Measurements from ENCODE around the gene ZNF787.

Gene ZNF787

DNA sequence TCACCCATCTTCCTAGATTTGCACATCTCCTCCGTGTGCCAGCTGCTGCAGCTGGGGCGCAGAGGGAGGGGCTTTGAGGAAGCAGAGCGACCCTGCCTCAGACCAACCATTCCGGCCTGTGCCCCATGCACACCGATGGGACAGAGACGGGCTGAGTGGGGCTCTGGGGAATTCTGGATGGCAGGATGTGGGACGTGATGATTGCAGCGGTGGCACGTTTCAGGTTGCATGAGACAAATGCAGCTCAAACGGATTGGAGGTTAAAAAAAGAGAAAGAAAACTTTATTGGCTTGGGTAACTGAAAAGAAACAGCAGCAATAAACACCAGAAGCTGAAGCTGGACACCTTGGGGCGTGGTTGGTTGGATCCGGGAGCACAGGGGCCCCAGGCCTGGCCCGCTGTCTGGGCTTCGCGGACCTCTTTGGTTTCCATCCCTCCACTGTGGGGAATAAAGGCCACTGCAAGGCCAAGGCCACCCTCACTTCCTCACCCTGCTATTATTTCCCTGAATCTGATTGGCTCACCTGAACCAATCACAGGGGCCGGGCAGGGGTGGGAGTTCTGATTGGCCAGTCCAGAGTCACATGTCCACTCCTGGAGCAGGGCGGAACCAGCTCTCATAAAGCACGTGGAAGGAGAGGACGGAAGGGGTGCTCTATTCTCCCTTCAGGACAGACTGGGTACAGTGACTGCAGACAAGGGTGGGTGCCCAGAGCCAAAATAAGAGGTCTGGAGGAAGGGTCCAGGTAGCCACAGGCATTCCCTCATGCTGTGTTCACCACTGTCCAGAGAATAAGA lies 6.1 kb upstream of the ZNF787 start:
- H3K27ac ChIP-seq = no peak overlapping the region
- no peak for TF ChIP-seq ZFX (IDR thresholded peaks at IDR 0.05)
- TF ChIP-seq, protein P1, sequence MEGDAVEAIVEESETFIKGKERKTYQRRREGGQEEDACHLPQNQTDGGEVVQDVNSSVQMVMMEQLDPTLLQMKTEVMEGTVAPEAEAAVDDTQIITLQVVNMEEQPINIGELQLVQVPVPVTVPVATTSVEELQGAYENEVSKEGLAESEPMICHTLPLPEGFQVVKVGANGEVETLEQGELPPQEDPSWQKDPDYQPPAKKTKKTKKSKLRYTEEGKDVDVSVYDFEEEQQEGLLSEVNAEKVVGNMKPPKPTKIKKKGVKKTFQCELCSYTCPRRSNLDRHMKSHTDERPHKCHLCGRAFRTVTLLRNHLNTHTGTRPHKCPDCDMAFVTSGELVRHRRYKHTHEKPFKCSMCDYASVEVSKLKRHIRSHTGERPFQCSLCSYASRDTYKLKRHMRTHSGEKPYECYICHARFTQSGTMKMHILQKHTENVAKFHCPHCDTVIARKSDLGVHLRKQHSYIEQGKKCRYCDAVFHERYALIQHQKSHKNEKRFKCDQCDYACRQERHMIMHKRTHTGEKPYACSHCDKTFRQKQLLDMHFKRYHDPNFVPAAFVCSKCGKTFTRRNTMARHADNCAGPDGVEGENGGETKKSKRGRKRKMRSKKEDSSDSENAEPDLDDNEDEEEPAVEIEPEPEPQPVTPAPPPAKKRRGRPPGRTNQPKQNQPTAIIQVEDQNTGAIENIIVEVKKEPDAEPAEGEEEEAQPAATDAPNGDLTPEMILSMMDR (conservative IDR thresholded peaks at IDR 0.05) = no peak

- no peak overlapping the region for H3K27ac ChIP-seq
- TF ChIP-seq, protein P1 (conservative IDR thresholded peaks at IDR 0.05) = no peak
- TF ChIP-seq ZFX (IDR thresholded peaks at IDR 0.05) = no peak
These were observed 4.9 kb upstream of the ZNF787 start for GRCh38 chr19:56125806-56126590.

DNA sequence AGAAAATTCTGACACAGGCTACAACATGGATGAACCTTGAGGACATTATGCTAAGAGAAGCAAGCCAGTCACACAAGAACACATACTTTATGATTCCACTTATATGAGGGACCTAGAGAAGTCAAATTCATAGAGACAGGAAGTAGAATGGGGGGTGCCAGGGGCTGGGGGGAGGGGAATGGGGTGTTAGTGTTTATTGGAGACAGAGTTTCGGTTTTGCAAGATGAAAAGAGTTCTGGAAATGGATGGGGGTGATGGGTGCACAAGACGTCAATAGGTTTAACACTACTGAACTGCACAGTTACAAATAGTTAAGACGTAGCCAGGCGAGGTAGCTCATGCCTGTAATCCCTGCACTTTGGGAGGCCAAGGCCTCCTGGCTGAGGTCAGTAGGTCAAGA lies 3.5 kb upstream of the ZNF787 start:
- no peak overlapping the region for H3K27ac ChIP-seq

DNA sequence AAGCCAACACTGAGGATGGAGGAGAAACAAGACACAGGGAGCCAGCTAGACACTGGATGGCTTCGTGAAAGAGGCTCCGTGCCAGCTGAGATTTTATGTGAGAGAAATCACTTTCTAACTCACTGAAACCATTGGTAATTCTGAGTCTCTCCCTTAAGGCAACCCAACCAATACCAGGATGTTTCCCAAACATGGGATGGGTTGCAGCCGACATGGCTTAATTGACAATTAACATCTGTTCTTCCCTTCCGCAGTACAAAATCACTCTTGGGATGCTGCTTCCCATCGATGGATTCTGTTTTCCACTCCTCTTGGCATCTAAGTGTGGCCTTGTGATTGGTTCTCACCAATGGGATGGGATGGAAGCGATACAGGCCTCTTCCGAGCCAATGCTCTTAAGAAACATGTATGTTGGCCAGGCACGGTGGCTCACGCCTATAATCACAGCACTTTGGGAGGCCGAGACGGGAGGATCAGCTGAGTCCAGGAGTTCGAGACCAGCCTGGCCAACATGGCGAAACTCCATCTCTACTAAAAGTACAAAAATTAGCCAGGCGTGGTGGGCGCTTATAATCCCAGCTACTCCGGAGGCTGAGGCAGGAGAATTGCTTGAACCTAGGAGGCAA lies 2.3 kb upstream of the ZNF787 start:
- no peak for TF ChIP-seq ZFX (IDR thresholded peaks at IDR 0.05)
- TF ChIP-seq, protein P1 (conservative IDR thresholded peaks at IDR 0.05) = no peak
- no peak overlapping the region for H3K27ac ChIP-seq

More for the DNA sequence above, 3.5 kb upstream of the ZNF787 start:
- no peak for TF ChIP-seq ZFX (IDR thresholded peaks at IDR 0.05)
- TF ChIP-seq, protein P1 (conservative IDR thresholded peaks at IDR 0.05) = no peak

- H3K27ac ChIP-seq = peak overlapping the region; percentile 96
- TF ChIP-seq, protein P1 (conservative IDR thresholded peaks at IDR 0.05) = no peak
- peak; percentile 84; the same call in 1 of the 2 replicates for TF ChIP-seq ZFX (IDR thresholded peaks at IDR 0.05)
These were observed 520 bp downstream of the ZNF787 start for GRCh38 chr19:56120371-56121179.

DNA sequence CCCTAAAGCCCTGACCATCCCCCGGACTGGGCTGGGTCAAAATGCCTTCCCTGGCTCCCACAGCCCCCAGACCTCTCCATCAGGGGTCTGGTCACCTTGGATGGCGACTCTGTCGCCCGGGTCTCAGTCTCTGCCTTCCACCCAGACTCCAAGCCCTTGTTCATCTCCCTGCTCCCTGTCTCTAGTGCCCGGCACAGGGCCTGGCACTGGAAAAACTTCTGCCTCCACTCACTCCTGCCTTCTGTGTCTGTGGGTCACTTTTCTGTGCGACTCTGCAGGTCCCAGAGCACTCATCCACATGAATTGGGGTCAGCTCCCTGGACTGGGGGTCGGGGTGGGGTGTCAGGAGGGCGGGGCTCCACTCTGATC lies 1.1 kb downstream of the ZNF787 start:
- TF ChIP-seq, protein P1 (conservative IDR thresholded peaks at IDR 0.05) = no peak
- no peak for TF ChIP-seq ZFX (IDR thresholded peaks at IDR 0.05)
- peak overlapping the region; percentile 96 for H3K27ac ChIP-seq

Data from C4-2B (cell line).